Hair follicle dermal papilla cell (primary cell): ENCODE results near the gene KRT7. TPM values are rescaled to one million over a fixed set of nuclear protein-coding genes. Genes with fewer than 3 reads are reported as not detected.

ENCODE experiments used
- total RNA-seq: library from RNA; depleted of rRNA; stranded (reverse); fragments of >200 nt; gene quantifications from 2 replicates; pipeline ENCODE4 v1.2.3, GENCODE V29; 2012

KRT7 gene
- 17.0 and 21.6 TPM in 2 replicates for total RNA-seq

GRCh38 chr12:52232674-52233461 is at the start of gene KRT7:
TSS of gene KRT7 (plus strand) at chr12:52233243. CDS start at chr12:52233297, 54 bp downstream.

GRCh38 chr12:52191841-52192791 is 40.9 kb upstream of the KRT7 start, which contains the start of gene KRT80:
TSS of gene KRT80 (minus strand) at chr12:52192014. CDS start at chr12:52191902, 112 bp downstream.

GRCh38 chr12:52274521-52275120 is 41.6 kb downstream of the KRT7 start, which contains the start of gene KRT86:
TSS of gene KRT86 (plus strand) at chr12:52274645. CDS start at chr12:52301917, 27,272 bp downstream.

GRCh38 chr12:52291267-52291935 is 58.4 kb downstream of the KRT7 start, which contains the start of gene KRT81:
TSS of gene KRT81 (minus strand) at chr12:52291534. CDS start at chr12:52291465, 69 bp downstream.

Other genes starting within 250 kb of the KRT7 start
- gene TAMALIN, start 226.3 kb upstream of the KRT7 start, total RNA-seq: 12.5 and 15.1 TPM in 2 replicates
- gene NR4A1, start 181.8 kb upstream of the KRT7 start, total RNA-seq: 4.2 and 6.2 TPM in 2 replicates
- 49.3 and 54.2 TPM in 2 replicates for gene ATG101, start 163.3 kb upstream of the KRT7 start, total RNA-seq
- gene SMIM41, start 153.5 kb upstream of the KRT7 start, total RNA-seq: 0.16 and 0.24 TPM in 2 replicates
- 0.24 and 1.1 TPM in 2 replicates for gene KRT80, start 41.2 kb upstream of the KRT7 start, total RNA-seq
- under 0.01 TPM in 1 of 2 replicates, not detected in the other for gene KRT86, start 41.4 kb downstream of the KRT7 start, total RNA-seq
- 0.12 TPM in 1 of 2 replicates, not detected in the other for gene KRT81, start 58.3 kb downstream of the KRT7 start, total RNA-seq
- not detected in 2 replicates for gene KRT83, start 88.2 kb downstream of the KRT7 start, total RNA-seq
- gene KRT85, start 134.2 kb downstream of the KRT7 start, total RNA-seq: not detected in 2 replicates
- gene KRT84, start 152.4 kb downstream of the KRT7 start, total RNA-seq: not detected in 2 replicates
- gene KRT82, start 173.1 kb downstream of the KRT7 start, total RNA-seq: not detected in 2 replicates
- not detected in 2 replicates for gene KRT75, start 201.1 kb downstream of the KRT7 start, total RNA-seq
- 1.9 and 4.1 TPM in 2 replicates for gene KRT6B, start 218.9 kb downstream of the KRT7 start, total RNA-seq
- gene KRT6C, start 240.6 kb downstream of the KRT7 start, total RNA-seq: not detected in 2 replicates